Measurements from ENCODE around the gene PCDHGA10.
"Not testable (repeated sequence)": the region's sequence is repeated elsewhere in the genome, so short reads cannot be mapped to it uniquely, and the experiment has no call there.

PCDHGA10 gene

DNA sequence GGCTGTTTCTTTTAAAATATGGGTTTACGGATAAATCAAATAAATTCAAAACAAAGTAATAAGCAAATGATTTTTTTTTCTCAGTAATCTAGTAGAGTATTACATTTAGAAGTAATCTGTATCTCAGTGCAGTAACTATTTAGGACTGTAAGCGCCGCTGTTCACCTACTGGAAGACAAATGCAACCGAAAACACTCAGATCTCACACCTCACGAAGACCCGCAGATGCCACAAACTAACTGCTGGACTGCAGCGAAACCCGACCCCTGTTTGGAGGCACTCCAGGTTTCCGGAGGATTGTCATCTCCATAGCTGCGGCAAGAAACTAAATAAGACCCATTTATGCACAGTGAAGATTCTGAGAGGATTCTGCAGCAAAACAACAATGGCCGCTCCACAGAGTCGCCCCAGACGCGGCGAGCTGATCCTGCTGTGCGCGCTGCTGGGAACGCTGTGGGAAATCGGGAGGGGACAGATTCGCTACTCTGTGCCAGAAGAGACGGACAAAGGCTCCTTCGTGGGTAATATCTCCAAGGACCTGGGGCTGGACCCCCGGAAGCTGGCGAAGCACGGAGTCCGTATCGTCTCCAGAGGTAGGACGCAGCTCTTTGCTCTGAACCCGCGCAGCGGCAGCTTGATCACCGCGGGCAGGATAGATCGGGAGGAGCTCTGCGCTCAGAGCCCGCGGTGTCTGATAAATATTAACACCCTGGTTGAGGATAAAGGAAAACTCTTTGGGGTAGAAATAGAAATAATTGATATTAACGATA lies 20.2 kb upstream of the PCDHGA10 start, which contains the start of gene PCDHGA8:
PCDHGA8 (plus strand) TSS at position 205 of the 770 bp plus-strand sequence; CDS start at position 386, 181 bp downstream.
- in situ Hi-C loops (cut with HindIII; ENCODE audit: low sequenced_read_pairs) = no loop called here

DNA sequence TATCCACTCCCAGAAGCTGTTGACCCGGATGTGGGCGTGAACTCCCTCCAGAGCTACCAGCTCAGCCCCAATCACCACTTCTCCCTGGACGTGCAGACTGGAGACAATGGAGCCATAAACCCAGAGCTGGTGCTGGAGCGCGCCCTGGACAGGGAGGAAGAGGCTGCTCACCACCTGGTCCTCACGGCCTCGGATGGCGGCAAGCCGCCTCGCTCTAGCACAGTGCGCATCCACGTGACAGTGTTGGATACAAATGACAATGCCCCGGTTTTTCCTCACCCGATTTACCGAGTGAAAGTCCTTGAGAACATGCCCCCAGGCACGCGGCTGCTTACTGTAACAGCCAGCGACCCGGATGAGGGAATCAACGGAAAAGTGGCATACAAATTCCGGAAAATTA lies 19.5 kb upstream of the PCDHGA10 start:
- in situ Hi-C loops (cut with HindIII; ENCODE audit: low sequenced_read_pairs) = no loop called here

DNA sequence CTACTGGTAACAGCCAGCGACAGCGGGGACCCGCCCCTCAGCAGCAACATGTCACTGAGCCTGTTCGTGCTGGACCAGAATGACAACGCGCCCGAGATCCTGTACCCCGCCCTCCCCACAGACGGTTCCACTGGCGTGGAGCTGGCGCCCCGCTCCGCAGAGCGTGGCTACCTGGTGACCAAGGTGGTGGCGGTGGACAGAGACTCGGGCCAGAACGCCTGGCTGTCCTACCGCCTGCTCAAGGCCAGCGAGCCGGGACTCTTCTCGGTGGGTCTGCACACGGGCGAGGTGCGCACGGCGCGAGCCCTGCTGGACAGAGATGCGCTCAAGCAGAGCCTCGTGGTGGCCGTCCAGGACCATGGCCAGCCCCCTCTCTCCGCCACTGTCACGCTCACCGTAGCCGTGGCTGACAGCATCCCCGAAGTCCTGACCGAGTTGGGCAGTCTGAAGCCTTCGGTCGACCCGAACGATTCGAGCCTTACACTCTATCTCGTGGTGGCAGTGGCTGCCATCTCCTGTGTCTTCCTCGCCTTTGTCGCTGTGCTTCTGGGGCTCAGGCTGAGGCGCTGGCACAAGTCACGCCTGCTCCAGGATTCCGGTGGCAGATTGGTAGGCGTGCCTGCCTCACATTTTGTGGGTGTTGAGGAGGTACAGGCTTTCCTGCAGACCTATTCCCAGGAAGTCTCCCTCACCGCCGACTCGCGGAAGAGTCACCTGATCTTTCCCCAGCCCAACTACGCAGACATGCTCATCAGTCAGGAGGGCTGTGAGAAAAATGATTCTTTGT lies 18.2 kb upstream of the PCDHGA10 start:
- in situ Hi-C loops (cut with HindIII; ENCODE audit: low sequenced_read_pairs) = not testable (repeated sequence)

DNA sequence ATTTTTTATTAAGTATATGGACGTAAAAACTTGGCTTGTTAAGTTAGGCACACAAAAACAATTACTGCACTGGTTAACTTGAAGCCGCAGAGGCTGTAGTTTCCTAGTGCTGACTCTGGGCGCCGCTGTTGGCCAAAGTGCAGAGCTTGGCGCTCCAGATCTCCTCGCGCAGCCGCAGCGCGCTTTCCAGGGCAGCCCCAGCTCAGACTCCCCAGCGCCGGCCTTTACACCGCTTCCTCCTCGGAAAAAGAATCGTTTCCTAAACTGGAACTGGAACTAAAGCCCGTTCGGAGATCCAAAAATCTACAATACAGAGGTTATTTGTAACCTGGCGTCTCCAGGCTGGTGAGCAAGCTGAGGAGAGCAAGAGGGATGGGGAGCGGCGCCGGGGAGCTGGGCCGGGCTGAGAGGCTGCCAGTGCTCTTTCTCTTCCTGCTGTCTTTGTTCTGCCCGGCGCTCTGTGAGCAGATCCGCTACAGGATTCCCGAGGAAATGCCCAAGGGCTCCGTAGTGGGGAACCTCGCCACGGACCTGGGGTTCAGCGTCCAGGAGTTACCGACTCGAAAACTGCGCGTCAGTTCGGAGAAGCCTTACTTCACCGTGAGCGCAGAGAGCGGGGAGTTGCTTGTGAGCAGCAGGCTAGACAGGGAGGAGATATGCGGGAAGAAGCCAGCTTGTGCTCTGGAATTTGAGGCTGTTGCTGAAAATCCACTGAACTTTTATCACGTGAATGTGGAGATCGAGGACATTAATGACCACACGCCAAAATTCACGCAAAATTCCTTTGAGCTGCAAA lies 14.8 kb upstream of the PCDHGA10 start, which contains the start of gene PCDHGB5:
PCDHGB5 (plus strand) TSS at position 192 of the 796 bp plus-strand sequence; CDS start at position 373, 181 bp downstream.
- in situ Hi-C loops (cut with HindIII; ENCODE audit: low sequenced_read_pairs) = not testable (repeated sequence)

DNA sequence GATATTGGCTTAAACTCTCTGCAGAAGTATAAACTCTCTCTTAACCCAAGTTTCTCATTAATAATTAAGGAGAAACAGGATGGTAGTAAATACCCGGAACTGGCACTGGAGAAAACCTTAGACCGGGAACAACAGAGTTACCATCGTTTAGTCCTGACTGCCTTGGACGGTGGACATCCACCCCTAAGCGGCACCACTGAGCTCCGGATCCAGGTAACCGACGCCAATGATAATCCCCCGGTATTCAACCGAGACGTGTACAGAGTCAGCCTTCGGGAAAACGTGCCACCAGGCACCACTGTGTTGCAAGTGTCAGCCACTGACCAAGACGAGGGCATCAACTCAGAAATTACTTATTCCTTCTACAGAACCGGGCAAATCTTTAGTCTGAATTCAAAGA lies 14.2 kb upstream of the PCDHGA10 start:
- in situ Hi-C loops (cut with HindIII; ENCODE audit: low sequenced_read_pairs) = no loop called here

DNA sequence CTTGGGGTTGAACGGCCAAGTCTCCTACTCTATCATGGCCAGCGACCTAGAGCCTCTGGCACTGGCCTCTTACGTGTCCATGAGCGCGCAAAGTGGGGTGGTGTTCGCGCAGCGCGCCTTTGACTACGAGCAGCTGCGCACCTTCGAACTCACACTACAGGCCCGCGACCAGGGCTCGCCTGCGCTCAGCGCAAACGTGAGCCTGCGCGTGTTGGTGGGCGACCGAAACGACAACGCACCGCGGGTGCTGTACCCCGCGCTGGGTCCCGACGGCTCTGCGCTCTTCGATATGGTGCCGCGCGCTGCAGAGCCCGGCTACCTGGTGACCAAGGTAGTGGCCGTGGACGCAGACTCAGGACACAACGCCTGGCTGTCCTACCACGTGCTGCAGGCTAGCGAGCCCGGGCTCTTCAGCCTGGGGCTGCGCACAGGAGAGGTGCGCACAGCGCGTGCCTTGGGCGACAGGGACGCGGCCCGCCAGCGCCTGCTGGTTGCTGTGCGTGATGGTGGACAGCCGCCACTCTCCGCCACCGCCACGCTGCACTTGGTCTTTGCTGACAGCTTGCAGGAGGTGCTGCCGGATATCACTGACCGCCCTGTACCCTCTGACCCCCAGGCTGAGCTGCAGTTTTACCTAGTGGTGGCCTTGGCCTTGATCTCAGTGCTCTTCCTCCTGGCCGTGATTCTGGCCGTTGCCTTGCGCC lies 13.1 kb upstream of the PCDHGA10 start:
- in situ Hi-C loops (cut with HindIII; ENCODE audit: low sequenced_read_pairs) = no loop called here

DNA sequence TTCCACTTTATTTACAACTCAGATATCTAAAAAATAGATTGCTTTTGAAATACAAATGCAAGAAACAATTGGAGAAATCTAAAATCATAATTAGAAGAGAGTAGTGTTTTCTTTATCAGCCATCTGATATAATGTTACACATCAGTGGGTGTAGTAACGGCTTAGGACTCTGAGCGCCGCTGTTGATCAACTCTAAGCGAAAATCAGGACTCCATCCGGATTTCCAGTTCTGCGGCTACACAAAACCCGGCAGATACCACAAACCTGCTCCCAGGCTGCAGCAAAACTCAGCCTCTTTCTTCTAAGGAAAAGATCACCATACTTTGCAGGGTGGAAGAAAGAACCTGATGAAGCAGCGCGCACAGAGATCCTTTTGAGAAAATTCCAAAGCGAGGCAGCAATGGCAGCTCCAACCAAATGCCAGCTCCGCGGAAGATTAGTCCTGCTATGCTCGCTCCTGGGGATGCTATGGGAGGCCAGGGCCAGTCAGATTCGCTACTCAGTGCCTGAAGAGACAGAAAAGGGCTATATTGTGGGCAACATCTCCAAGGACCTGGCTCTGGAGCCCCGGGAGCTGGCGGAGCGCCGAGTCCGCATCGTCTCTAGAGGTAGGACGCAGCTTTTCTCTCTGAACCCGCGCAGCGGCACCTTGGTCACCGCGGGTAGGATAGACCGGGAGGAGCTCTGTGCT lies 10.1 kb upstream of the PCDHGA10 start, which contains the start of gene PCDHGA9:
PCDHGA9 (plus strand) TSS at position 226 of the 691 bp plus-strand sequence; CDS start at position 401, 175 bp downstream.
- in situ Hi-C loops (cut with HindIII; ENCODE audit: low sequenced_read_pairs) = no loop called here

DNA sequence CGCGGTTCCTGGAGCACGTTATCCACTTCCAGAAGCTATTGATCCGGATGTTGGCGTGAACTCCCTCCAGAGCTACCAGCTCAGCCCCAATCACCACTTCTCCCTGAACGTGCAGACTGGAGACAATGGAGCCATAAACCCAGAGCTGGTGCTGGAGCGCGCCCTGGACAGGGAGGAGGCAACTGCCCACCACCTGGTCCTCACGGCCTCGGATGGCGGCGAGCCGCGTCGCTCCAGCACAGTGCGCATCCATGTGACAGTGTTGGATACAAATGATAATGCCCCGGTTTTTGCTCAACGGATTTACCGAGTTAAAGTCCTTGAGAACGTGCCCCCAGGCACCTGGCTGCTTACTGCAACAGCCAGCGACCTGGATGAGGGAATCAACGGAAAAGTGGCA lies 9.4 kb upstream of the PCDHGA10 start:
- in situ Hi-C loops (cut with HindIII; ENCODE audit: low sequenced_read_pairs) = no loop called here

DNA sequence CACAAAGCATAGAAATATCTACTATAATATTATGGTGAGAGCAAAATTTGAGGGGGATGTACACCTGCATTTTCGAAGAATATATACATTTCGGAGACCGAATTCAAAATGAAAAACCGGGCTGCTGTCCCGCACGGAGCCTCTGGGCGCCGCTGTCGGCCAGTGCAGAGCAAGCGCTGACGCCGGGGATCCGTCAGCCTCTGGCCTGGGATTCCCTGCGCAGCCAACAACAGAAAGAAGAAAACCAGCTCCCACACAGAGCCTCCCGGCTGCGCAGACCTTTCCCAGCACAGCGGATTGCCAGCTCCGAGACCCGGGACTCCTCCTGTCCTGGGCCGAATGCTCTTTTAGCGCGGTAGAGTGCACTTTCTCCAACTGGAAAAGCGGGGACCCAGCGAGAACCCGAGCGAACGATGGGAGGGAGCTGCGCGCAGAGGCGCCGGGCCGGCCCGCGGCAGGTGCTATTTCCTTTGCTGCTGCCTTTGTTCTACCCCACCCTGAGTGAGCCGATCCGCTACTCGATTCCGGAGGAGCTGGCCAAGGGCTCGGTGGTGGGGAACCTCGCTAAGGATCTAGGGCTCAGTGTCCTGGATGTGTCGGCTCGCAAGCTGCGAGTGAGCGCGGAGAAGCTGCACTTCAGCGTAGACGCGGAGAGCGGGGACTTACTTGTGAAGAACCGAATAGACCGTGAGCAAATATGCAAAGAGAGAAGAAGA lies 4.8 kb upstream of the PCDHGA10 start, which contains the start of gene PCDHGB6:
PCDHGB6 (plus strand) TSS at position 232 of the 716 bp plus-strand sequence; CDS start at position 414, 182 bp downstream.
- in situ Hi-C loops (cut with HindIII; ENCODE audit: low sequenced_read_pairs) = not testable (repeated sequence)

DNA sequence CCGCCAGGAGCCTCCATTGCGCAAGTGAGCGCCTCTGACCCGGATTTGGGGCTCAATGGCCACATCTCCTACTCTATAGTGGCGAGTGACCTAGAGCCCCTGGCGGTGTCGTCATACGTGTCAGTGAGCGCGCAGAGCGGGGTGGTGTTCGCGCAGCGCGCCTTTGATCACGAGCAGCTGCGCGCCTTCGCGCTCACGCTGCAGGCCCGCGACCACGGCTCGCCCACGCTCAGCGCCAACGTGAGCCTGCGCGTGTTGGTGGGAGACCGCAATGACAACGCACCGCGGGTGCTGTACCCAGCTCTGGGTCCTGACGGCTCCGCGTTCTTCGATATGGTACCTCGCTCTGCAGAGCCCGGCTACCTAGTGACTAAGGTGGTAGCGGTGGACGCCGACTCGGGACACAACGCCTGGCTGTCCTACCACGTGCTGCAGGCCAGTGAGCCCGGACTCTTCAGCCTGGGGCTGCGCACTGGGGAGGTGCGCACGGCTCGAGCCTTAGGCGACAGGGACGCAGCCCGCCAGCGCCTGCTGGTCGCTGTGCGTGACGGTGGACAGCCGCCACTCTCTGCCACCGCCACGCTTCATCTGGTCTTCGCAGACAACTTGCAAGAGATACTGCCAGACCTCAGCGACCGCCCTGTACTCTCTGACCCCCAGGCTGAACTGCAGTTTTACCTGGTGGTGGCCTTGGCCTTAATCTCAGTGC lies 3.0 kb upstream of the PCDHGA10 start:
- in situ Hi-C loops (cut with HindIII; ENCODE audit: low sequenced_read_pairs) = no loop called here

DNA sequence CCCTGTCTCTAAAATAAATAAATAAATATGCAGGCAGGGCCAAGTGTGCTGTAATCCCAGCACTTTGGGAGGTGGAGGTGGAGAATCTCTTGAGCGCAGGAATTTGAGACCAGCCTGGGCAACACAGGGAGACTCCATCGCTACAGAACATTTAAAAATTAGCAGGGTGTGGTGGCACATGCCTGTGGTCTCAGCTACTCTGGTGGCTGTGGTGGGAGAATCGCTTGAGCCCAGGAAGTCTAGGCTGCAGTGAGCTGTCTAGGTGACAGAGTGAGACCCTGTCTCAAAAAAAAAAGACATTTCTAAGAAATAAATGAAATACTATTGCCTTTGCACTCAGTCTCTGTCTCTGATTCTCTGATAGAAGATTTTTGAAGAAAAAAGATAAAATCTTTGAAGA lies 1.2 kb upstream of the PCDHGA10 start:
- in situ Hi-C loops (cut with HindIII; ENCODE audit: low sequenced_read_pairs) = no loop called here

DNA sequence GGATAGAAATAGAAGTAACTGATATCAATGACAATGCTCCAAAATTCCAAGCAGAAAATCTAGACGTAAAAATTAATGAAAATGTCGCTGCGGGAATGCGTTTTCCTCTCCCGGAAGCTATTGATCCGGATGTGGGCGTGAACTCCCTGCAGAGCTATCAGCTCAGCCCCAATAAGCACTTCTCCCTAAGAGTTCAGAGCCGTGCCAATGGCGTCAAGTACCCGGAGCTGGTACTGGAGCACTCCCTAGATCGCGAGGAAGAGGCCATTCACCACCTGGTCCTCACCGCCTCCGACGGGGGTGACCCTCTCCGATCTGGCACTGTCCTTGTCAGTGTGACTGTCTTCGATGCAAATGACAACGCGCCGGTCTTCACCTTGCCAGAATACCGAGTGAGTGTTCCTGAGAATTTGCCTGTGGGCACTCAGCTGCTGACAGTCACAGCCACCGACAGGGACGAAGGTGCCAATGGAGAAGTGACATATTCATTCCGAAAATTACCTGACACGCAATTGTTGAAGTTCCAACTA lies 818 bp downstream of the PCDHGA10 start:
- in situ Hi-C loops (cut with HindIII; ENCODE audit: low sequenced_read_pairs) = no loop called here

DNA sequence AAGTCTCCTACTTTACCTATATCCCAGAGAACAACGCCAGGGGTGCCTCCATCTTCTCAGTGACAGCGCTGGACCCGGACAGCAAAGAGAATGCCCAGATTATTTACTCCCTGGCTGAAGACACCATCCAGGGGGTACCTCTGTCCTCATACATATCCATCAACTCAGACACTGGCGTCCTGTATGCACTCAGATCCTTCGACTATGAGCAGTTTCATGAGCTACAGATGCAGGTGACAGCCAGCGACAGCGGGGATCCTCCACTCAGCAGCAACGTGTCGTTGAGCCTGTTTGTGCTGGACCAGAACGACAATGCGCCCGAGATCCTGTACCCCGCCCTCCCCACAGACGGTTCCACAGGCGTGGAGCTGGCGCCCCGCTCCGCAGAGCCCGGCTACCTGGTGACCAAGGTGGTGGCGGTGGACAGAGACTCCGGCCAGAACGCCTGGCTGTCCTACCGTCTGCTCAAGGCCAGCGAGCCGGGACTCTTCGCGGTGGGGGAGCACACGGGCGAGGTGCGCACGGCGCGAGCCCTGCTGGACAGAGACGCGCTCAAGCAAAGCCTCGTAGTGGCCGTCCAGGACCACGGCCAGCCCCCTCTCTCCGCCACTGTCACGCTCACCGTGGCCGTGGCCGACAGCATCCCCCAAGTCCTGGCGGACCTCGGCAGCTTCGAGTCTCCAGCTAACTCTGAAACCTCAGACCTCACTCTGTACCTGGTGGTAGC lies 1.9 kb downstream of the PCDHGA10 start:
- in situ Hi-C loops (cut with HindIII; ENCODE audit: low sequenced_read_pairs) = not testable (repeated sequence)

DNA sequence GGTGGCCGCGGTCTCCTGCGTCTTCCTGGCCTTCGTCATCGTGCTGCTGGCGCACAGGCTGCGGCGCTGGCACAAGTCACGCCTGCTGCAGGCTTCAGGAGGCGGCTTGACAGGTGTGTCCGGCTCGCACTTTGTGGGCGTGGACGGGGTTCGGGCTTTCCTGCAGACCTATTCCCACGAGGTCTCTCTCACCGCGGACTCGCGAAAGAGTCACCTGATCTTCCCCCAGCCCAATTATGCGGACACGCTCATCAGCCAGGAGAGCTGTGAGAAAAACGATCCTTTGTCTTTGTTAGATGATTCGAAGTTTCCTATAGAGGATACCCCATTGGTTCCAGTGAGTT lies 2.5 kb downstream of the PCDHGA10 start:
- in situ Hi-C loops (cut with HindIII; ENCODE audit: low sequenced_read_pairs) = not testable (repeated sequence)

DNA sequence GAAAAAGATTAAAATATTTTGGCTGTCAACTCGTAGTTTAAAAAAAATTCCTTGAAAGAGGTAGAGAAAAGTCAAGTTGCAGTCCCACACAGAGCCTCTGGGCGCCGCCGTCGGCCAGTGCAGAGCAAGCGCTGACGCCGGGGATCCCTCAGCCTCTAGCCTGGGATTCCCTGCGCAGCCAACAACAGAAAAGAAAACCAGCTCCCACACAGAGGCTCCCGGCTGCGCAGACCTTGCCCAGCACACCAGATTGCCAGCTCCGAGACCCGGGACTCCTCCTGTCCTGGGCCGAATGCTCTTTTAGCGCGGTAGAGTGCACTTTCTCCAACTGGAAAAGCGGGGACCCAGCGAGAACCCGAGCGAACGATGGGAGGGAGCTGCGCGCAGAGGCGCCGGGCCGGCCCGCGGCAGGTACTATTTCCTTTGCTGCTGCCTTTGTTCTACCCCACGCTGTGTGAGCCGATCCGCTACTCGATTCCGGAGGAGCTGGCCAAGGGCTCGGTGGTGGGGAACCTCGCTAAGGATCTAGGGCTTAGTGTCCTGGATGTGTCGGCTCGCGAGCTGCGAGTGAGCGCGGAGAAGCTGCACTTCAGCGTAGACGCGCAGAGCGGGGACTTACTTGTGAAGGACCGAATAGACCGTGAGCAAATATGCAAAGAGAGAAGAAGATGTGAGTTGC lies 4.8 kb downstream of the PCDHGA10 start, which contains the start of gene PCDHGB7:
PCDHGB7 (plus strand) TSS at position 184 of the 679 bp plus-strand sequence; CDS start at position 367, 183 bp downstream.
- in situ Hi-C loops (cut with HindIII; ENCODE audit: low sequenced_read_pairs) = not testable (repeated sequence)

DNA sequence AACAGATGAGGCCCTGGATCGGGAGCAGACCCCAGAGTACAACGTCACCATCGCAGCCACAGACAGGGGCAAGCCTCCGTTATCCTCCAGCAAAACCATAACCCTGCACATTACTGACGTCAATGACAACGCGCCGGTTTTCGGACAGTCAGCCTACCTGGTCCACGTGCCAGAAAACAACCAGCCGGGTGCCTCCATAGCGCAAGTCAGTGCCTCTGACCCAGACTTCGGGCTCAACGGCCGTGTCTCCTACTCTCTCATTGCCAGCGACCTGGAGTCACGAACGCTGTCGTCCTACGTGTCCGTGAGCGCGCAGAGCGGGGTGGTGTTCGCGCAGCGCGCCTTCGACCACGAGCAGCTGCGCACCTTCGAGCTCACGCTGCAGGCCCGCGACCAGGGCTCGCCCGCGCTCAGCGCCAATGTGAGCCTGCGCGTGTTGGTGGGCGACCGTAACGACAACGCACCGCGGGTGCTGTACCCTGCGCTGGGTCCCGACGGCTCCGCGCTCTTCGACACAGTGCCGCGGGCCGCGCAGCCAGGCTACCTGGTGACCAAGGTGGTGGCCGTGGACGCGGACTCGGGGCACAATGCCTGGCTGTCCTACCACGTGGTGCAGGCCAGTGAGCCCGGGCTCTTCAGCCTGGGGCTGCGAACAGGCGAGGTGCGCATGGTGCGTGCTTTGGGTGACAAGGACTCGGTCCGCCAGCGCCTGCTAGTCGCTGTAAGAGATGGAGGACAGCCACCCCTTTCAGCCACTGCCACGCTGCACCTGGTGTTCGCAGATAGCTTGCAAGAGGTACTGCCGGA lies 6.5 kb downstream of the PCDHGA10 start:
- in situ Hi-C loops (cut with HindIII; ENCODE audit: low sequenced_read_pairs) = no loop called here
